ENCODE measurements around the gene SKI. TPM values are rescaled to one million over a fixed set of nuclear protein-coding genes. Genes with fewer than 3 reads are reported as not detected.

The SKI gene
- total RNA-seq, 2 donors from 2014 or later, result 65.4 to 79.2 TPM

- H3K9ac ChIP-seq (ENCODE audit: extremely low read depth, low read length, poor library complexity, severe bottlenecking), result no peak overlapping the region
- DNase-seq, result no peak
- no peaks in the 10 kb centered on the region for H3K36me3 ChIP-seq (ENCODE audit: control insufficient read depth, insufficient read depth, low read length)
- H3K27me3 Mint-ChIP-seq (ENCODE audit: insufficient read depth), result no peaks in the 10 kb centered on the region
- H3K9me3 Mint-ChIP-seq, result no peaks in the 10 kb centered on the region
- H3K4me1 Mint-ChIP-seq, result no peaks in the 10 kb centered on the region
- H3K27me3 ChIP-seq (ENCODE audit: control insufficient read depth, insufficient read depth, low read length, poor library complexity, severe bottlenecking), result no peaks in the 10 kb centered on the region
- no peaks in the 10 kb centered on the region for H3K4me1 ChIP-seq (ENCODE audit: control insufficient read depth, insufficient read depth, low read length)
- no peak overlapping the region for H3K27ac ChIP-seq (ENCODE audit: low read depth, low read length)
- no peaks in the 10 kb centered on the region for H3K9me3 ChIP-seq (ENCODE audit: control insufficient read depth, low read length)
- TF ChIP-seq CTCF (conservative IDR thresholded peaks at IDR 0.05), result peak; percentile 27
- H3K27ac Mint-ChIP-seq, result peak overlapping the region; percentile 23
- no peak overlapping the region for H3K4me3 Mint-ChIP-seq
- WGBS, 2 experiments (ENCODE audit: insufficient coverage in 1 of 2, insufficient read length in 1 of 2), result 90 to 94% methylated on average over 21 to 23 of the region's 23 CpGs
- H3K36me3 Mint-ChIP-seq (ENCODE audit: low read depth), result no peaks in the 10 kb centered on the region
- H3K4me3 ChIP-seq (ENCODE audit: low read length), result no peak overlapping the region
Observed at GRCh38 chr1:2347896-2348295, 119.8 kb downstream of the SKI start.

GRCh38 chr1:2348346-2349325 is 120.5 kb downstream of the SKI start:
- no peaks in the 10 kb centered on the region for H3K36me3 Mint-ChIP-seq (ENCODE audit: low read depth)
- H3K4me3 ChIP-seq (ENCODE audit: low read length), result no peak overlapping the region
- peak overlapping the region; percentile 23 for H3K27ac Mint-ChIP-seq
- DNase-seq, result no peak
- H3K27ac ChIP-seq (ENCODE audit: low read depth, low read length), result no peak overlapping the region
- no peaks in the 10 kb centered on the region for H3K9me3 Mint-ChIP-seq
- 94 to 95% methylated on average over 48 to 59 of the region's 59 CpGs for WGBS, 2 experiments (ENCODE audit: insufficient coverage in 1 of 2, insufficient read length in 1 of 2)
- H3K27me3 Mint-ChIP-seq (ENCODE audit: insufficient read depth), result no peaks in the 10 kb centered on the region
- no peaks in the 10 kb centered on the region for H3K4me1 Mint-ChIP-seq
- H3K4me1 ChIP-seq (ENCODE audit: control insufficient read depth, insufficient read depth, low read length), result no peaks in the 10 kb centered on the region
- H3K9ac ChIP-seq (ENCODE audit: extremely low read depth, low read length, poor library complexity, severe bottlenecking), result no peak overlapping the region
- H3K36me3 ChIP-seq (ENCODE audit: control insufficient read depth, insufficient read depth, low read length), result no peaks in the 10 kb centered on the region
- no peaks in the 10 kb centered on the region for H3K9me3 ChIP-seq (ENCODE audit: control insufficient read depth, low read length)
- H3K4me3 Mint-ChIP-seq, result no peak overlapping the region
- TF ChIP-seq CTCF (conservative IDR thresholded peaks at IDR 0.05), result no peak
- H3K27me3 ChIP-seq (ENCODE audit: control insufficient read depth, insufficient read depth, low read length, poor library complexity, severe bottlenecking), result no peaks in the 10 kb centered on the region

GRCh38 chr1:2349806-2350205 is 121.7 kb downstream of the SKI start:
- H3K4me1 ChIP-seq (ENCODE audit: control insufficient read depth, insufficient read depth, low read length), result no peaks in the 10 kb centered on the region
- H3K36me3 Mint-ChIP-seq (ENCODE audit: low read depth), result no peaks in the 10 kb centered on the region
- H3K4me3 Mint-ChIP-seq, result no peak overlapping the region
- 84 to 93% methylated on average over 4 to 9 of the region's 9 CpGs for WGBS, 2 experiments (ENCODE audit: insufficient coverage in 1 of 2, insufficient read length in 1 of 2)
- H3K9me3 Mint-ChIP-seq, result no peaks in the 10 kb centered on the region
- no peak overlapping the region for H3K4me3 ChIP-seq (ENCODE audit: low read length)
- no peak overlapping the region for H3K27ac Mint-ChIP-seq
- H3K36me3 ChIP-seq (ENCODE audit: control insufficient read depth, insufficient read depth, low read length), result no peaks in the 10 kb centered on the region
- H3K27ac ChIP-seq (ENCODE audit: low read depth, low read length), result no peak overlapping the region
- no peaks in the 10 kb centered on the region for H3K27me3 Mint-ChIP-seq (ENCODE audit: insufficient read depth)
- no peak for TF ChIP-seq CTCF (conservative IDR thresholded peaks at IDR 0.05)
- no peaks in the 10 kb centered on the region for H3K27me3 ChIP-seq (ENCODE audit: control insufficient read depth, insufficient read depth, low read length, poor library complexity, severe bottlenecking)
- H3K9ac ChIP-seq (ENCODE audit: extremely low read depth, low read length, poor library complexity, severe bottlenecking), result no peak overlapping the region
- no peaks in the 10 kb centered on the region for H3K4me1 Mint-ChIP-seq
- no peak for DNase-seq
- H3K9me3 ChIP-seq (ENCODE audit: control insufficient read depth, low read length), result no peaks in the 10 kb centered on the region

Data from endodermal cell (in vitro differentiated cells).